Astrocyte (in vitro differentiated cells and primary cell): ENCODE results near the gene AFAP1L2.

Source experiments
- EZH2 ChIP-seq: IDR thresholded peaks from 2 replicates; pipeline ENCODE4 v1.6.1; 2012; ENCODE audit warnings: mild to moderate bottlenecking, low read length, inconsistent platforms; ENCODE audit not compliant: insufficient read depth
- TF ChIP-seq, protein P1 (sequence below): IDR thresholded peaks from 2 replicates; pipeline ENCODE4 v1.5.1; 2011; ENCODE audit warnings: low read depth, mild to moderate bottlenecking, inconsistent platforms, low read length, moderate library complexity; ENCODE audit not compliant: insufficient read depth

DNA sequence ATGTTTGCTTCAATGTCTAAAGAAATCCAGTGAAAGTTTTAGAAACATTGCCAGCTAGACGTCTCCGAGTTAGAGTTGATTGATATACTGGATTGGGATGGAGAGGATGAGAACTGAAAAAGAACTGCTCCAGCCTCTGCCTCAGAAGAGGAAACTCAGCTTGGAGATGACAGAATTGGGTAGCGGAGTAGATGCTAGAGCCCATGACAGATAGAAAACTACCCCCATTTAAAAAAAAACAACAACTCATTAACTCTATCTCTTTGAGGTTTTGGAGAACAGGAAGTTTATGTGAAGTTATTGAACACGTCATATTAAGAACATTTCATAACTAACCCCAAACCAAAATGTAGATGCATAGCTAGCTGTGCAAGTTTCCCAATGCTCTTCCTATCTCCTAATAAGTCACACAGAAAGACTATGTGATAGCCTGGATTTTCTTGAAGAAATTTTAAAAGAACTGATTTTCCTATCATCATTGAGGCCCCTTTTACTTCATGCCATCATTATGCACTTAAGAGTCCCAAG, 28.3 kb upstream of the AFAP1L2 start:
- TF ChIP-seq, protein P1, sequence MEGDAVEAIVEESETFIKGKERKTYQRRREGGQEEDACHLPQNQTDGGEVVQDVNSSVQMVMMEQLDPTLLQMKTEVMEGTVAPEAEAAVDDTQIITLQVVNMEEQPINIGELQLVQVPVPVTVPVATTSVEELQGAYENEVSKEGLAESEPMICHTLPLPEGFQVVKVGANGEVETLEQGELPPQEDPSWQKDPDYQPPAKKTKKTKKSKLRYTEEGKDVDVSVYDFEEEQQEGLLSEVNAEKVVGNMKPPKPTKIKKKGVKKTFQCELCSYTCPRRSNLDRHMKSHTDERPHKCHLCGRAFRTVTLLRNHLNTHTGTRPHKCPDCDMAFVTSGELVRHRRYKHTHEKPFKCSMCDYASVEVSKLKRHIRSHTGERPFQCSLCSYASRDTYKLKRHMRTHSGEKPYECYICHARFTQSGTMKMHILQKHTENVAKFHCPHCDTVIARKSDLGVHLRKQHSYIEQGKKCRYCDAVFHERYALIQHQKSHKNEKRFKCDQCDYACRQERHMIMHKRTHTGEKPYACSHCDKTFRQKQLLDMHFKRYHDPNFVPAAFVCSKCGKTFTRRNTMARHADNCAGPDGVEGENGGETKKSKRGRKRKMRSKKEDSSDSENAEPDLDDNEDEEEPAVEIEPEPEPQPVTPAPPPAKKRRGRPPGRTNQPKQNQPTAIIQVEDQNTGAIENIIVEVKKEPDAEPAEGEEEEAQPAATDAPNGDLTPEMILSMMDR = no peak
- no peak for TF ChIP-seq EZH2
